ENCODE data around the gene SMAP1.
A peak's percentile ranks its signal among the peaks of the same experiment; 100 is the strongest.

The SMAP1 gene

DNA sequence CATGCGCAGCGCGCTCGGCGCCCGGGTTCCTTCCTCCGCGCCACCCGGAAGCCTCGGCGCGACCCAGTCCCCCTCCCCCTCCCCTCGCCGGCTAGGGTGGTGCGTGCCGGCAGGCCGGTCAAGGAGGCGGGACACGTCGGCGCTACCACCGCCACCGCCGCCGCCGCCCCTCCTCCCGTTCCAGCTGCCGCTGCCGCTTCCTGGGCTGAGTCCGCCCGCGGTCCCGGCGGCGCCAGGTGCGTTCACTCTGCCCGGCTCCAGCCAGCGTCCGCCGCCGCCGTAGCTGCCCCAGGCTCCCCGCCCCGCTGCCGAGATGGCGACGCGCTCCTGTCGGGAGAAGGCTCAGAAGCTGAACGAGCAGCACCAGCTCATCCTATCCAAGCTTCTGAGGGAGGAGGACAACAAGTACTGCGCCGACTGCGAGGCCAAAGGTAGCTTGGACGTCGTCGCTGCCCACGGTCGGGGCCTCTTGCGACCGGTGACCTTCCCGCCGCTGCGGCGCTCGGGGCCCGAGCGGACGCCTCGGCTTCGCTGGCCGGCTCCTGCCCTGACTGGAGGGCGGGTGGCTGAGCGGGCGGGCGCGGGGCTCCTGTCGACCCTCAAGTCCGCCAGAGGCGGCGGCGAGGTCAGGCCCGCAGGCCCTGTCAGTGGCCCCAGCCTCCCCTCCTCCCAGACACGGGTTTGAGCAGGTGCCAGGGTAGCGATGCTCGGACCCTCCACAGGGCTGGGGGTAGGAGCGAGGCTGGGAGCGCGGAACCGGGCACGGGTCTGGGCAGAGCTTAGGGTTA is at the start of gene SMAP1:
Gene SMAP1, plus strand, starts transcription at position 173 of the 788 bp plus-strand sequence. Its CDS starts 141 bp downstream, at position 314.
- DNase-seq = peak; percentile 93

GRCh38 chr6:70620746-70621145 is 46.9 kb upstream of the SMAP1 start:
- DNase-seq = no peak

DNA sequence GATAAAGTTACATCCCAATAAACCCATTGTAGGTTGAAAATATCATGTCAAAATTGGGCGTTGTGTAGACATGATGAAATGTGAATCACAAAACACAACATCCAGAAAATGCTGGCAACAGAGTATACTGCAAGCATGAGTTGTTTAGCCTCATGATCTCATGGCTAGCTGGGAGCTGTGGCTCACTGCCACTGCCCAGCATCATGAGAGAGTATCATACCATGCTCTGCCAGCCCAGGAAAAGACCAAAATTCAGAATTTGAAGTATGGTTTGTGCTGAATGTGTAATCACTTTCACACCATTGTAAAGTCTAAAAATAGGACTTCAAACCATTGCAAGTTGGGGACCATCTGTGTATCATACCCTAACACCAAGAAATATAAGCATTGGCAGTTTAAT is 45.2 kb upstream of the SMAP1 start:
- no peak for DNase-seq

DNA sequence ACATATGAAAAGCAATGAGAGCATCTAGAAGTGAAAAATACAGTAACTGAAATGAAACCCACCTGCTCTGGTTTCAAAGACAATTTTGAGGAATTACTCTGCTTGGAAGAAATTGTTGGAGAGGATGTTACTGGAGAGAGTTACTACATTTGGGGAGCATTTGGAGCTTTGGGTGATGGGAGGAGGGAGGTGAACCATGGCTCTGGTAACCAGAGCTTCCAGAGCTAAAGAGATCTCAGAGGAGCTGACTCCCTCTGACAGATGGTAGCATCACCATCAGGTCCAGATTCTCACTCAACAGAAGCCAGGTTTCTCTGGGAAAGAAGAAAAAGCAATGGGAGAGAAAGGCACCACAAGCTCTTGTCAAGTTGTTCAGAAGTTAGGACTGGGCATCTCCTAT is 42.2 kb upstream of the SMAP1 start:
- no peak for DNase-seq

DNA sequence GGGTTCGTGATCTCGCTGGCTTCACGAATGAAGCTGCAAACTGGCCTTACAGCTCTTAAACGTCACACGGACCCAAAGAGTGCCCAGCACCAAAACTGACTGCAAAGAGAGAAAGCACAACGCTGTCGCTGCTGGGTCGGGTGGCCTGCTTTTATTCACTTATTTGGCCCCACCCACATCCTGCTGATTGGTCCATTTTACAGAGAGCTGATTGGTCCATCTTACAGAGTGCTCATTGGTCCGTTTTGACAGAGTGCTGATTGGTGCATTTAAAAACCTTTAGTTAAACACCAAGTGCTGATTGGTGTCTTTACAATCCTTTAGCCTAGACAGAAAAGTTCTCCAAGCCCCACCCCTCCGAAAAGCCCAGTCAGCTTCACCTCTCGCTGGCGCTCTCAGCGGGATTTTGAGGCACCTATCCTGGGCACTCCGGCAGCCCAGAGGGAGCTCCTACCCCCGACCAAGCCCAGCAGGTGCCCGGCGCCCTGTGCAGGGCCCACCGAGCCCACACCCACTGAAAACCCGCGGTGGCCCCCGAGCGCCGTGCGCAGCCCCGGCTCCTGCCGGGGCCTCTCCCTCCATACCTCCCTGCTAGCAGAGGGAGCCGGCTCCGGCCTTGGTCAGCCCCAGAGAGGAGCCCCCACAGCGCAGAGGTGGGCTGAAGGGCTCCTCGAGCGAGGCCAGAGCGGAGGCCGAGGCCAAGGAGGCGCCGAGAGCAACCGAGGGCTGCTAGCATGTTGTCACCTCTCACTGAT is 40.0 kb upstream of the SMAP1 start:
- no peak for DNase-seq

- DNase-seq = no peak
Measured at GRCh38 chr6:70629929-70630328, 37.8 kb upstream of the SMAP1 start.

DNA sequence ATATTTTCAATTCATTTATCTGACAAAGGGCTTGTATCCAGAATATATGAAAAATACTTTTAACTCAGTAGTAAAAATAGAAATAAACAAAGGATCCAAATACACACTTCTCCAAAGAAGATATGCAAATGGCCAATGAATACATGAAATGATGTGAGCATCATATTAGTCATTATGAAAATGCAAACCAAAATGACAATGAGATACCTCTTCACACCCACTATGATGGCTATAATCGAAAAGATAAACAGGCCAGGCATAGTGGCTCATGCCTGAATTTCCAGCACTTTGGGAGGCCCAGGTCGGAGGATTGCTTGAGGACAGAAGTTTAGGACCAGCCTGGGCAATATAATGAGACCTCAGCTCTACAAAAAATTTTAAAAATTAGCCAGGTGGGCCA is 33.8 kb upstream of the SMAP1 start:
- DNase-seq = no peak

GRCh38 chr6:70636596-70636995 is 31.1 kb upstream of the SMAP1 start:
- no peak for DNase-seq

- no peak for DNase-seq
Measured at GRCh38 chr6:70638468-70638867, 29.2 kb upstream of the SMAP1 start.

DNA sequence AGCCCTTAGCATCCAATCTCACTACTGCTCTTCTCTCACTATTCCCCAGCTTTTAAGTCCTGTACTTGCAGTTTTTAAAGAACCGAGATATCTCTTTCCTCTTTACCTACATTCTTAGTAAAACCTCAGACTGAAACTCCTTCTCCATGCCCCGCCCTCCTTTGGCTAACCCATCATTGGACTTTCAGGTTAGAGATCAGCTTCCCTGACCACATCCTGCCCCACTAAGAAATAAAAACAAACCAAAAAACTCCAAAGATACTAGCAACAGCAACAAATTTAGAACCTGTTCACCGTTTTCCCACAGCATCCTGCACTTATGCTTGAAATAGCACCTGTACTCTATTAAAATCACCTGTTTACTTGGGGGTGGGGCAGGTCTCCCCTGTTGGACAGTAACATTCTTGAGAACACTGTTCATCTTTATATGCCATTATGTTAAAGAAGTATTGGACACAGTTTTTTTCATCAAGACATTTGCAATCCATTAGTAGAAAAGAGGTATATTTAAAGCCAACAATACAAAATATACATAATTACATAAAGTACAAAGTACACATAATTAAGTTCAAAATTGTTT is 16.3 kb upstream of the SMAP1 start:
- peak; percentile 65 for DNase-seq

- DNase-seq = no peak
Measured at GRCh38 chr6:70652216-70652615, 15.5 kb upstream of the SMAP1 start.

DNA sequence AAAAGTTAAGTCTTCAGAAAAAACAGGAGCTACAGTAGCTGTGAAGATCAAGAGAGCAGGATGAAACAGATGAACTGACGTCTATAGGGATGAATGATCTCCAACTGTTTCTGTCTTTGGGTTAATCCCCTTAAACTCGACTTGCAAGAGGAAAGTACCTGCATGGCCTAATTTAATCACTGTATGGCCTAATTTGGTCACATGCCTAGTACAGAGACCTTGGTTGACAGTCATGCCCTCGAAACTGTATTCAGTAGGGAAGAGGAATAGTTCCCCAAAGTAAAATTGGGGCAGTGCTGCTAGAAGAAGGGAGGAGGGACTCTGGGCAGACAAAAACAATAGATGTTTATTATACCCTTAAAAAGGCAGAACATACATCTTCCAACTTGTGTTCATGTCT is 10.0 kb upstream of the SMAP1 start:
- DNase-seq = no peak

DNA sequence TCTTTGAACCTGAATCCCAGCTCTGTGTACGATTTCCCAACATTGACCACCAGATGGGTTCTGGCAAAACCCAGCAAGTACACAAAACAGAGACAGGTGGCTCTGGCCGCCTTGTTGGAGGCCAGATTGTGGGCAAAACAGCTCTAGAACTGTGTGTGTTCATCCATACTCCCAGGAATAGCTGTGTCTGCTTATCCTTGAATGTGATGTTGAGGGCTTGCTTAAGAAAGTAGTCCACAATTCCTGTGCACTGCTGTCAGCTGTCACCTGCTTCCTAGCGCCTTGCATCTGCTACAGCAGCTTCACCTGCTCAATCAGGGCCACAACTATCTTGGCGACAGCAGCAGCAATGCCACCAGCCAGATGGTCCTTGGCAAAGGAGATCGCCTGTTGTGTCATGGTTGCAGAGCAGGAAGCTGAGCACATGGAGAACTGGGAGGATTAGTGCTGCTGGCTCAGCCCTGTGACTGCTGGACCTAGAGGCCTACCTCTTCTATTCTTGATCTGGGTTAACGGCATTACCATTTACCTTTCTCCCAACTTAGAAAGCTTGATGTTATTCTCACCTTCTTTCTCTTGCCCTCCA is 3.7 kb upstream of the SMAP1 start:
- no peak for DNase-seq

DNA sequence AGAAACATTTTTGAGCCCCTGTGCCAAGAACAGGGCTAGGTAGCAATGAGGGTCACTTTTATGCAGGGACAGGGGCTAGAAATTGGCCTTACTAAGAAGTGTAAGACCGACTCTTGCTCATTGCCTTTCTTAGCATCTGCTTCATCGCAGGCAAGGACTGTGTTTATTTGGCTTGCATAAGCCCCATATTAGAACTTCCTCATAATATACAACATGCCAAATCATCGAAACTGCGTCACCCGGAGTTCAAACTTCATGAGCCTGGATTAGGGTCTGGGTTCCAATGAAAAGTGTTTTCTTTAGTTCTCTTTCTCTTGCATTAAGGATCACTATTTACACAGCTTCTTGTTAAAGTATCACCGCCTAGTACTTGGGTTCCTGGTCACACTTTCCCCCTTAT is 977 bp upstream of the SMAP1 start:
- no peak for DNase-seq

GRCh38 chr6:70667256-70667710 is 400 bp upstream of the SMAP1 start:
- no peak for DNase-seq

DNA sequence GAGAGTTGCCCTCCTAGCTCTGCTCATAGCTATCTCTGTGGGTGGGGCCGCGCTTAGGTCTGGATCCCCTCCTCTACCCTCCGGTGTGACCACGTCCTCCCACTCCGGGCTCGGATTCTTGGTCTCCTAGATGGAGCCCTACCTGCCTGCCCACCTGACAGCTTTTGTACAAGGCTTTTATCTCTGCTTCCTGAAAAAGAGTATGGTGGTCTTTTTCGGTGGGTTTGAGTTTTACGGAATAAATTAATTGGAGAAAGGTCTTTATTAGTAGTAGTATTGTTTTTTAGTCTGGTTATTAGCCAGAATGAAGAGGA is 773 bp downstream of the SMAP1 start:
- no peak for DNase-seq

DNA sequence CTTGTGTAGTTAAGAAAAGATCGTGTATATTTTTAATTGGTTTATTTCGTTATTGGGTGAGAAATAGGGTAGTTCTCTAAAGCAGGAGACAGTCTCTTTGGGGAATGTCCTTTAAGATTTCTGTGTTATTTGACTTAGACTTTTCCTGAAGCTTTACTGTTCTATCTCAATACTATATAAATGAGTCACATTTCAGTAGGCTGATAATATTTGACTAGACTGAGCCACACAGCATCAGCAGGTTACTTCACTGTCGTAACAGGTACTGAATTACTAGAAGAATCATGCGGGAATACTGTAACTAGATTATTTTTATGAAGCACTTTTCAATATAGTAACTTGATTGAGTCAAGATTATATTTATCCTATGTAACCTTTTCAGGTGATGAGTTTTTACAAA is 1.4 kb downstream of the SMAP1 start:
- DNase-seq = no peak

GRCh38 chr6:70672549-70672948 is 4.9 kb downstream of the SMAP1 start:
- no peak for DNase-seq

DNA sequence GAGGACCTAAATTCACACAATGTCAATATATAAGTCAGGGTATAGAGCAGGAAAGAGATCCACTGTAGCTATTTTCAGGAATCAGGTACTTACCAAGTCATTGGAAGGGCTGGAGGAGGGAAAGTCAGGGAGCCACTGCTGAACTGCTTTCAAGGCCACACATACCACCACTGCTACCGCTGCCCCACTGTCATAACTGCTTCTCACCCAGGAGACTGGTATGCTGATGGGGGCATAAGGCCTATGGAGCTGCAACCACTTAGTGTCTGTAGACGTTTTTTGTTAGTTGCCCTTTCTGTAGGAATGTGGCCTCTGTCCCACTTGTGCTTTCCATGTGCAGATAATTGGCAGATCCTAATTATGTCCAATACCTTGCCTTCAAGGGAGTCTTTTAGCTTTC is 5.4 kb downstream of the SMAP1 start:
- no peak for DNase-seq

DNA sequence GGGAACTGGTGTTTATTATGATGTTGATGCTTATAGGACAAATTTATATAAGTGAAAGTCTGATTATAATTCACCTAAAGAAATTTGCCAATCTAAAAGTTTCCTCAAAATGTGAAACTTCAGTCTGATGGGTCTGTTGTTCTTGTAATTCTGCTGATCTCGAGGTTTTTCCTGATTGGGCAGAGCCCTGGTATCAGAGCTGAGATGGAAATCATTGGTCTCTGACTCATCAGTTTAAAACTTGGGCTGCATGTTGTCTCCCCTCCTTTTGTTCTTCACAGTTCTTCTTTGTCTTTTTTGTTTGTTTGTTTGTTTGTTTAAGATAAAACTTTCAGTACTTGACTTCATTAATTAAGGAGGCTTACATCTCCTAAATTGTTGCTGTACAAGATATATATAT is 5.9 kb downstream of the SMAP1 start:
- no peak for DNase-seq

DNA sequence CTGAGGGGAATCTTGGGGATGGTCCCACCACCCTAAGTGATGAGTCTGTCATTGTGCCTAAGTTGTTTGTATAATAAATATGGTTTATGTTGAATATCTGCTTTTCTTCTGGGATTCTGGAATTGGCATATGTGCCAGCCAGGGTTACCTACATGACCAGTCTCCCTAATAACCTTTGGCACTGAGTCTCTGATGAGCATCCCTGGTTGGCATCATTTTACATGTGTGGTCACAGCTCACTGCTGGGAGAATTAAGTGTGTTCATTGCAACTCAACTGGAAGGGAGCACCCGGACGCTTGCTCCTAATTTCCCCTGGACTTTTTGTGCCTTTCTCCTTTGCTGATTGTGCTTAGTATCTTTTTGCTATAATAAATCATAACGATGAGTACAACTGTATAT is 8.1 kb downstream of the SMAP1 start:
- DNase-seq = no peak

- DNase-seq = no peak
Measured at GRCh38 chr6:70676821-70677220, 9.1 kb downstream of the SMAP1 start.

DNA sequence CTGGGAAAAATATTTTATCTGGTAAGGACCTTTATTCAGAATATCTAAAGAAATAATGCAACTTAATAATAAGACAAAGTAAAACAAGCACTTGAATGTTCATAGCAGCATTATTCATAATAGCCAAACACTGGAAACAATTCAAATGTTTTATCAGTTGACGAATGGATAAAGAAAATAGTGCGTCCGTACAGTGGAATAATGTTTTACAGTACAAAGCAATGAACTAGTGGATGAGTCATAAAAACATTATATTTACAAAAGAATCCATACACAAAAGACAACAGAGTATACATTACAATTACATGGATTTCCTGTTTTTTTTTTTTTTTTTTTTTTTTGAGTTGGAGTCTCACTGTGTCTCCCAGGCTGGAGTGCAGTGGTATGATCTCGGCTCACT is 12.7 kb downstream of the SMAP1 start:
- DNase-seq = no peak

Measured in CD4-positive, alpha-beta T cell treated with Interleukin-21 for 1 hour (primary cell).